Measurements from ENCODE around the gene NLE1. TPM values are rescaled to one million over a fixed set of nuclear protein-coding genes. Genes with fewer than 3 reads are reported as not detected.

Gene NLE1
- total RNA-seq, 1 donor from 2014 or later = 17.6 TPM

DNA sequence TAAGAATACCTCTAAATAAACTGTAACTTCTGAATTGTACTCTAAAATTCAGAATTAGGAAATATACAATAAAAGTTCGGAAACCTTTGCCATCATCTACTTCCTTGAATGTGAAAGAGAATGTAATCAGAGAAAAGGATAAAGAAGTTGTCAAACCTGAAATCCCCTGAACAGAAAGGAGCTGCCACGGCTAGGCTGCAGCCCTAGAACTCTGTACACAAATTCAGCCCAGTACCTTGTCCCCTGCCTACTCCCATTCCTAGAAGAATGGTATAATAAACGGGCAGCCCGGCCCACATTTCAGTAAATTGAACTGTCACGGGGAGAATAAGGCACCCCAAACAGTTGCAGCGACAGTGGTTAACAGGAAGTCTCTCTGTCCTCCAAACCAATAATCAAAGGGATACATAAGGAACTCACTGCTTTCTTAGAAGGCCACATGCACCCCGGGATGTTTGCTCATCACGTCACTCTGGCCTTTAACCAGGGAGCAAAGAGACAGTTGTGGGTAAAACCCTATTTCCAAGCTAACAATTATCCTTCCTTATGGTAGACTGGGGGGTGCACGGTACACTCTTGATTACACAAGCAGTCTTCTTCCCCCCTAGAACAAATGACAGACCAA lies 54.3 kb downstream of the NLE1 start:
- peak; percentile 9 for DNase-seq (ENCODE audit: low spot score)

GRCh38 chr17:35086931-35087573 lies 55.1 kb downstream of the NLE1 start:
- DNase-seq (ENCODE audit: low spot score) = no peak

GRCh38 chr17:35086164-35086563 lies 55.9 kb downstream of the NLE1 start:
- no peak for DNase-seq (ENCODE audit: low spot score)

DNA sequence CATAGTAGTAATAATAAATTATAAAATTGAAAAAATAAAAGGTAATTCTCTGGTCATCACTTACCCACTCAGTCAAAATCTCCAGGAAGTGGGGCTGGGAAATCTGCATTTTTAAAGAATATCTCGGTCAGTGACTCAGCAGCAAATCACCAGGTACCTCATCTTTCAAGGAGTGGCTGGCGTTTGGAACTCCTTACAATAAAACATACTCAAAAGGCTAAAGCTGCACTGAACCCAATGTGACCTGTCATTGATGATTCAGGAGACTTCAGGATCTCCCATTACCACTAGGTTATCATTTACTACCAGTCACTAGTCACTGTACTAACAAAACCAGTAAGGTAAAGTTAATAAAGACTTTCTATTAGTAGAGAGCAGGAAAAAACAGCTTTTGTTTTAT lies 57.1 kb downstream of the NLE1 start:
- no peak for DNase-seq (ENCODE audit: low spot score)

DNA sequence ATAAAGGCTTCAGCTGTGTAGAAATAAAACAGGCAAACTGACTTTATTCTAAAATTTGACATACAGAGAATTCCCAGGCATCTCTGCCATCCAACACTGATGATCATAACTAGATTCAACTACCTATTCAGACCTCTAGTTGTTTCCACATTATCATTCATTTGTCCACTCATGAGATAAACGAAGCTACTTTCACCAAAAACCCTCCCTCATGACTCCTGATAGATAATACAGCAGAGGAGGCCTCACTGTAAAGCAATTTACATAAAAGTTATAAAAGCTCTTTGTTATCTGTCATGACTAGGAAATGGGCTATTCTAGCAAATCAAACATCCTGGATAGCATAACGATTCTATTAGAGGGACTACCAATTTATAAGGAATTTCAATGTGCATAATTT lies 59.0 kb downstream of the NLE1 start:
- DNase-seq (ENCODE audit: low spot score) = no peak

DNA sequence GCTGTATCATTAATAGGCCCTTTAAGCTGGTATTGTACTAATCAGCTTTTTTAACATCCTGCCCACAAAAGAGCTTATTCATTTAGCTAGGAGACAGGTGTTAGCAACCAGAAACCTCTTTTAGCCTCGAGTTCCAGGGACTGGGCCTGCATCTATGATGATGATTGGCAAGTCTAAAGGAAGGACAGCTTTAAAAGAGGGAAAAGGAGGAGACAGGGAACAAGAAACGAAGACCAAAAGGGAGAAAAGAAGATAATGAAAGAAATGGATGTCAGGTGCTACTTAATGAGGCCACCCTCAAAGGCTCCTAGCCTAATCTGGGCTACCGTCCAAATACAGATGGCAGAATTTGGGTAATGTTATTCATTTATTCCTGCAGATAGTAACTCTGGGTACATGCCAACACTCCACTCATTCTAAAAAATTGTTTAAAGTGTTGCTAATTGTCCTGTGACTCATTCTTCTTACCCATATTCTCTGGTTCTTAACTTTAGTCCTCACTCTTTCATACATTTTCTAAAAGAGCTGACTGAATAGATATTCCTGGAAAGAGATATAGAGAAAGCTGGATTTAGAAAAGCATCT lies 59.9 kb downstream of the NLE1 start:
- peak; percentile 2 for DNase-seq (ENCODE audit: low spot score)

DNA sequence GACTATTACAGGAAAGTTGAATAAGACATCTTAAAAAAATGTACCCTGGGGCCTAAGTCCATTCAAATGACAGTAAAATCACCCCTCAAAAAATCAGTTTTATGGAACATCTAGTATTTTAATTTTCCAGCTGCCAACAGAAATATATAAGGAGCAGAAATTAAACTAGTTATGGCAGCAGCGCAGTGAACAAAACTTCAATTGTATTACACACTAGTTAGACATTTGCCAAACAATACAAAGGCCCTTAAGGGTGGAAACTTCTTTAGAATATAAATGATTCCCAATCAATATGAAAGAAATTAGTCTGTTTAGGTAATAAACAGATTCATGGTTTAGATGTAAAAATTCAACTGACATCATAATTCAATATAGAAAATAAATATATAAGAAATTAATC lies 60.5 kb downstream of the NLE1 start:
- no peak for DNase-seq (ENCODE audit: low spot score)

- DNase-seq (ENCODE audit: low spot score) = no peak
Observed at GRCh38 chr17:35080536-35080935, 61.6 kb downstream of the NLE1 start.

DNA sequence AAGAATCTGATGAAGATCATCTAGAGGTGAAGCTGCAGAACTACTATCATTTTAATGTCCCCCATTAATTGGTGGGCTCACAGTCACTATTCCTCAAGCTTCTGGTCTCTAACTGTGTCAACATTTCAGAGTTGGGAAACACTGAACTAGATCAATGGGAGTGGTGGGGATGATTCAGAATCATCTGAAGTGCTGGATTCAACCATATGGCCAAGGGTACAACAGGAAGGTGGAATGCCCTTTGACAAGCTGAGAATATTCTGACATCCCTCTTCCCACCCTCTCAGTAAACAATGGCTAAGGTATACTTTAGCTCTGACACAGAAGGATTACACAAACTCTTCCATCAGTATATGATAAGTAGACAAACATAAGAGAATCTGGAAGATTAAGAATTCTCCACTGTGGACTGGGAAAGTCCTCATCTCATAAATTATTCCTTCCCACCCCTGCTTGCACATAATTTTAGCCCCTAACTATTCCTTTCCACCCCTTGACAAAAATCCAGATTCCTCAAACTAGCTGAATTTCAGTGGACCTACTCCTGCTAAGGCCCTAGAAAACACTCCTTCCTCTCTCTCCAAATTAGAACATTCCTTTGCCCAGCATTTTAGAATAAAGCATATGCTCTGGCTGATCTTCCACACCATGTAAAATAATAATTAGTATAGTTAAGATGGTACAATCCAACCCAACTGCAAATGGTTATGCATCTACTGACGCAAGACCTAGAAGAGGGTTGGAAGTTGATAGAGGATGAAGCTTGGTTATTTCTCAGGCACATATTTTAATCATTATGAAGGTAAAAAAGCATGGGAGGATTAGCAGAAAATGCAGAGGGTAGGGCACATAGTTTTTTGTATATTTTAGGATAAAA lies 62.3 kb downstream of the NLE1 start:
- DNase-seq (ENCODE audit: low spot score) = no peak

Other genes with a start within 250 kb of the NLE1 start
- 6.0 TPM for gene CCT6B, start 180.8 kb downstream of the NLE1 start, total RNA-seq (ENCODE audit: insufficient read depth, low replicate concordance)
- gene ZNF830, start 180.8 kb downstream of the NLE1 start, total RNA-seq (ENCODE audit: insufficient read depth, low replicate concordance) = 17.1 TPM
- 28.9 TPM for gene LIG3, start 161.8 kb downstream of the NLE1 start, total RNA-seq (ENCODE audit: insufficient read depth, low replicate concordance)
- gene RFFL, start 78.6 kb downstream of the NLE1 start, total RNA-seq (ENCODE audit: insufficient read depth, low replicate concordance) = 6.3 TPM
- gene RAD51D, start 22.4 kb downstream of the NLE1 start, total RNA-seq (ENCODE audit: insufficient read depth, low replicate concordance) = 3.4 TPM
- not detected for gene FNDC8, start 20.7 kb downstream of the NLE1 start, total RNA-seq (ENCODE audit: insufficient read depth, low replicate concordance)
- gene UNC45B, start 5.5 kb upstream of the NLE1 start, total RNA-seq (ENCODE audit: insufficient read depth, low replicate concordance) = 0.24 TPM
- 0.48 TPM for gene SLC35G3, start 52.1 kb upstream of the NLE1 start, total RNA-seq (ENCODE audit: insufficient read depth, low replicate concordance)
- 19.0 TPM for gene SLFN5, start 100.8 kb upstream of the NLE1 start, total RNA-seq (ENCODE audit: insufficient read depth, low replicate concordance)
- 11.3 TPM for gene SLFN11, start 231.3 kb upstream of the NLE1 start, total RNA-seq (ENCODE audit: insufficient read depth, low replicate concordance)

All from umbilical cord (tissue), 2 donors.